Progenitor cell of endocrine pancreas (in vitro differentiated cells): Measurements from ENCODE around the gene SLK. TPM values are rescaled to one million over a fixed set of nuclear protein-coding genes. Genes with fewer than 3 reads are reported as not detected.

Experiments used
- DNase-seq: peaks from one replicate; pipeline ENCODE4 v3.0.0; 2021; ENCODE audit warnings: low spot score; ENCODE audit not compliant: unreplicated experiment
- H3K27ac Mint-ChIP-seq: 2 replicates; pipeline ENCODE4 v1.8.0; 2021; ENCODE audit warnings: mild to moderate bottlenecking, moderate library complexity, mixed read lengths
- H3K27me3 Mint-ChIP-seq: 2 replicates; pipeline ENCODE4 v1.8.0; 2021; ENCODE audit warnings: mixed read lengths
- H3K36me3 Mint-ChIP-seq: 2 replicates; pipeline ENCODE4 v1.8.0; 2022; ENCODE audit warnings: mixed read lengths; ENCODE audit not compliant: insufficient read depth
- H3K4me1 Mint-ChIP-seq: 2 replicates; pipeline ENCODE4 v1.8.0; 2021; ENCODE audit warnings: low read depth, mixed read lengths
- H3K4me3 Mint-ChIP-seq: 2 replicates; pipeline ENCODE4 v1.8.0; 2021; ENCODE audit warnings: low read depth, mild to moderate bottlenecking, moderate library complexity, mixed read lengths
- H3K9me3 Mint-ChIP-seq: 2 replicates; pipeline ENCODE4 v1.8.0; 2021; ENCODE audit warnings: low read depth, mixed read lengths
- CTCF ChIP-seq: fragments of 200-600 bp; sonication (generic); IDR thresholded peaks from one replicate; pipeline ENCODE4 v1.5.0; 2021; ENCODE audit warnings: antibody characterized with exemption, mild to moderate bottlenecking; ENCODE audit not compliant: unreplicated experiment
- total RNA-seq: library from RNA; stranded (reverse); gene quantifications from 2 replicates; pipeline ENCODE4 v1.2.1, GENCODE V29; 2021

Gene SLK
- total RNA-seq, 1 donor from 2014 or later: 29.8 TPM

- TF ChIP-seq CTCF: no peak
- H3K9me3 Mint-ChIP-seq: no peaks in the 10 kb centered on the region
These were observed 70.5 kb downstream of the SLK start for GRCh38 chr10:104037261-104037951.

DNA sequence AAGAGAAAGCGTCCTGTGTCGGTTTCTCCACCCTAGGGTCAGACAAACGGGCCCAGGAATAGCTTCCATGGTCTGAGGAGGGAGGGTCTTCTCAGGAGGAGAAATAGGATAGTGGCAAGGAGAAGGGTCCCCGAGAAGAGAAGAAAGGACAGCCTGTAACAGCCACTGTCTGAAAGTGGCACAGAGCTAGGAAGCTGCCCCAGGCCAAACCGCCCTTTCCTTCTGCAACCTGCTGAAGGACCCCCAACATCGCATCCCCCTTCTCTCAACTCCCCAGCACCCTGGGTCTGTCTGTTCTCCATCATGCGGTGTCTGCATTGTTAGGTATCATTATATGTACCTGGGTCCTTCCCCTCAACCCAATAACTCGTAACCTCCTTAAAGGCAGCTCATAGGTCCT is 71.6 kb downstream of the SLK start:
- Mint-ChIP-seq H3K36me3 (no peaks in the 10 kb centered on the region), H3K27ac (no peak overlapping the region), H3K4me1 (no peaks in the 10 kb centered on the region), H3K4me3 (no peak overlapping the region), H3K9me3 (no peaks in the 10 kb centered on the region), H3K27me3 (no peaks in the 10 kb centered on the region)
- TF ChIP-seq CTCF: no peak
- no peak for DNase-seq

More at GRCh38 chr10:104037261-104037951, 70.5 kb downstream of the SLK start:
- no peak overlapping the region for H3K4me3 Mint-ChIP-seq
- H3K4me1 Mint-ChIP-seq: no peaks in the 10 kb centered on the region
- H3K27ac Mint-ChIP-seq: no peak overlapping the region
- no peak for DNase-seq
- H3K27me3 Mint-ChIP-seq: no peaks in the 10 kb centered on the region
- peaks cover 1% of the 10 kb centered on the region for H3K36me3 Mint-ChIP-seq

- DNase-seq: no peak
- H3K9me3 Mint-ChIP-seq: no peaks in the 10 kb centered on the region
- TF ChIP-seq CTCF: no peak
- H3K4me3 Mint-ChIP-seq: no peak overlapping the region
- no peak overlapping the region for H3K27ac Mint-ChIP-seq
- no peaks in the 10 kb centered on the region for H3K36me3 Mint-ChIP-seq
- peaks cover 3% of the 10 kb centered on the region for H3K27me3 Mint-ChIP-seq
- no peaks in the 10 kb centered on the region for H3K4me1 Mint-ChIP-seq
These were observed 72.2 kb downstream of the SLK start for GRCh38 chr10:104038958-104039752.

GRCh38 chr10:104040382-104040781 is 73.4 kb downstream of the SLK start:
- DNase-seq: no peak
- no peak for TF ChIP-seq CTCF
- no peak overlapping the region for H3K27ac Mint-ChIP-seq
- H3K4me3 Mint-ChIP-seq: no peak overlapping the region
- H3K4me1 Mint-ChIP-seq: no peaks in the 10 kb centered on the region
- no peaks in the 10 kb centered on the region for H3K36me3 Mint-ChIP-seq
- H3K27me3 Mint-ChIP-seq: peaks cover 4% of the 10 kb centered on the region
- no peaks in the 10 kb centered on the region for H3K9me3 Mint-ChIP-seq

DNA sequence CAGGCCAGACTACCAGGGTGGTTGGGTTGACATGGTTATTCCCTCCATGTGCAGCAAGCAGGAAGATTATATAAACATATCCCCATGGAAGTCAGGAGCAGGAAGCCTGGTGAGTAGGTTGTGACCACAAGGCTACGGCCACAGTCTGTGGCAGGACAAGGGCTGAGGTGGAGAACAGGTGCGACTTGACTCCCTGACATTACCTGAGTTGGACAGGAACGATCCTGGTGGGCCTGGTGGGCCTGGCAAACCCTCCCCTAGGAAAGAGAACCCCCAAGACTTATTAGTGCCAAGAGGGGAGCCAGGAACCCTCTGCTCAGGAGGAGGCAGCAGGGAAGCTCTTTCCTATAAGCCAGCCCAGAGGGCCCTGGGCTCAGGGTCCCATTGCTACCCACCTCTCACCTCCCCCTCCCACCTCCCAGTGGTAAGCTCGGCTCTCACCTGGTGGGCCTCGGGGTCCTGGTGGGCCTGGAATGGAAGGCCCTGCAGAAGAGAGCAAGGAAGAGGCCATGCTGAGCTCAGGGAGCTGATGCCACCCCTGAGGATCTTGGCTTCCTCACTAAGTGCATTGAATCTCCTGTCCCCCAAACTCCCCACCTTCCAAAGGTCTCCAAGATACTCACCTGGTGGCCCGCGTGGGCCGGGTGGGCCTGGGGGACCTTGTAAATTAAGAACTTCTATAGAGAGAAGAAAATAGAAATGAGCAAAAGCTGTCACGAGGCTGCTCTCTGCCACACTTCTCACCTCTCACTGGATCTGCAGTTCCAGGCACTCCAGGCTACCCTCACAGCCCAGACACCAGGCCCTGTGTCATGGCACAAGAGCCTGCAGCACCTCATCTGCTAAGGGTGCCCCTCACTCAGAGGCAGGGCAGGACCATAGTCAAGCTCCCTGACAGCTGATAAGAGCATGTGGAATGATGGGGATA is 74.2 kb downstream of the SLK start:
- Mint-ChIP-seq H3K4me3 (no peak overlapping the region), H3K36me3 (no peaks in the 10 kb centered on the region), H3K9me3 (no peaks in the 10 kb centered on the region), H3K4me1 (no peaks in the 10 kb centered on the region), H3K27ac (no peak overlapping the region), H3K27me3 (peaks cover 4% of the 10 kb centered on the region)
- DNase-seq: no peak
- no peak for TF ChIP-seq CTCF
